SK-N-MC (cell line): Measurements from ENCODE around the gene MTREX.

Source experiments
- EZH2 ChIP-seq: fragments of 200-600 bp; sonication (generic); IDR thresholded peaks from one replicate; pipeline ENCODE4 v1.6.1; 2017; ENCODE audit warnings: antibody characterized with exemption
- FOXP2 ChIP-seq: optimal IDR thresholded peaks from 2 replicates; pipeline ENCODE3; 2011; ENCODE audit warnings: mild to moderate bottlenecking, moderate library complexity; ENCODE audit not compliant: insufficient read depth; ENCODE audit errors: extremely low read length, control extremely low read depth

GRCh38 chr5:55316289-55316688 lies 8.5 kb downstream of the MTREX start:
- TF ChIP-seq EZH2: no peak
- no peak for TF ChIP-seq FOXP2
